GM21786 (cell line): ENCODE results near the gene CD8B2.
"Not testable (repeated sequence)": the region's sequence is repeated elsewhere in the genome, so short reads cannot be mapped to it uniquely, and the experiment has no call there.

Source experiments
- ATAC-seq: cut with Tn5 transposase; IDR thresholded peaks from one replicate; pipeline ENCODE4 v1.9.1; 2021; ENCODE audit not compliant: unreplicated experiment

Gene CD8B2

GRCh38 chr2:106511476-106511901 is 24.3 kb downstream of the CD8B2 start:
- ATAC-seq: not testable (repeated sequence)

GRCh38 chr2:106511934-106512333 is 24.8 kb downstream of the CD8B2 start:
- ATAC-seq: not testable (repeated sequence)

GRCh38 chr2:106513391-106513790 is 26.2 kb downstream of the CD8B2 start:
- ATAC-seq: not testable (repeated sequence)

- ATAC-seq: not testable (repeated sequence)
These were observed 27.7 kb downstream of the CD8B2 start for GRCh38 chr2:106514827-106515226.

- ATAC-seq: no peak
These were observed 29.3 kb downstream of the CD8B2 start for GRCh38 chr2:106516436-106516835.

GRCh38 chr2:106516864-106517263 is 29.7 kb downstream of the CD8B2 start:
- no peak for ATAC-seq

- ATAC-seq: no peak
These were observed 30.2 kb downstream of the CD8B2 start for GRCh38 chr2:106517329-106517728.

- no peak for ATAC-seq
These were observed 32.6 kb downstream of the CD8B2 start for GRCh38 chr2:106519767-106520166.

GRCh38 chr2:106521016-106521415 is 33.9 kb downstream of the CD8B2 start:
- no peak for ATAC-seq

- no peak for ATAC-seq
These were observed 37.0 kb downstream of the CD8B2 start for GRCh38 chr2:106523976-106524665.

GRCh38 chr2:106530866-106531265 is 43.7 kb downstream of the CD8B2 start:
- ATAC-seq: no peak

GRCh38 chr2:106531676-106532214 is 44.6 kb downstream of the CD8B2 start:
- ATAC-seq: no peak

GRCh38 chr2:106532236-106532635 is 45.1 kb downstream of the CD8B2 start:
- no peak for ATAC-seq

- no peak for ATAC-seq
These were observed 47.3 kb downstream of the CD8B2 start for GRCh38 chr2:106534471-106534870.

GRCh38 chr2:106536490-106536889 is 49.3 kb downstream of the CD8B2 start:
- no peak for ATAC-seq

- ATAC-seq: no peak
These were observed 49.9 kb downstream of the CD8B2 start for GRCh38 chr2:106537047-106537446.

- no peak for ATAC-seq
These were observed 50.6 kb downstream of the CD8B2 start for GRCh38 chr2:106537791-106538191.

- no peak for ATAC-seq
These were observed 53.7 kb downstream of the CD8B2 start for GRCh38 chr2:106540886-106541285.

- no peak for ATAC-seq
These were observed 54.2 kb downstream of the CD8B2 start for GRCh38 chr2:106541333-106541732.

GRCh38 chr2:106542746-106543359 is 55.7 kb downstream of the CD8B2 start:
- ATAC-seq: peak; percentile 96

- no peak for ATAC-seq
These were observed 57.8 kb downstream of the CD8B2 start for GRCh38 chr2:106545007-106545406.

GRCh38 chr2:106546391-106546990 is 59.3 kb downstream of the CD8B2 start:
- no peak for ATAC-seq
